ENCODE measurements around the gene GALM.

- TF ChIP-seq CTCF (IDR thresholded peaks at IDR 0.05; ENCODE audit: extremely low read depth in 1 of 2, insufficient read depth in 1 of 2, low read depth in 1 of 2, low read length in 2 of 2) (no peak), GATA2 (IDR thresholded peaks at IDR 0.05; ENCODE audit: insufficient read depth, insufficient read length, low read depth, low read length) (no peak), POLR2AphosphoS5 (IDR thresholded peaks at IDR 0.05; ENCODE audit: insufficient read depth, low read depth, low read length) (no peak), JUN (IDR thresholded peaks at IDR 0.05; ENCODE audit: borderline replicate concordance, insufficient read depth, insufficient read length, low read depth) (no peak), MYC (IDR thresholded peaks at IDR 0.05; ENCODE audit: low read depth, low read length) (no peak), POLR2A (IDR thresholded peaks at IDR 0.05; ENCODE audit: low read depth, low read length) (no peak), FOS (IDR thresholded peaks at IDR 0.05; ENCODE audit: borderline replicate concordance, insufficient read depth, low read length) (no peak), EZH2 (IDR thresholded peaks at IDR 0.05; ENCODE audit: borderline replicate concordance, low read depth, low read length, severe bottlenecking) (no peak), MAX (IDR thresholded peaks at IDR 0.05; ENCODE audit: insufficient read depth, insufficient read length) (no peak)
These were observed 6.0 kb downstream of the GALM start for GRCh38 chr2:38671946-38672345.

All from endothelial cell of umbilical vein (primary cell).